ENCODE results near the gene ITM2B.
A peak's percentile ranks its signal among the peaks of the same experiment; 100 is the strongest.
"Not testable (repeated sequence)": the region's sequence is repeated elsewhere in the genome, so short reads cannot be mapped to it uniquely, and the experiment has no call there.

ITM2B gene

GRCh38 chr13:48233046-48233888 is at the start of gene ITM2B:
Gene ITM2B, plus strand, starts transcription at chr13:48233206. Its CDS starts 155 bp downstream, at chr13:48233361.
- Mint-ChIP-seq H3K4me3 (peak within 1 kb of the TSS; percentile 87), H3K4me1 (ENCODE audit: low read depth) (peaks cover 26% of the 10 kb centered on the region), H3K27ac (peak within 1 kb of the TSS; percentile 94), H3K36me3 (ENCODE audit: low read depth) (peaks cover 40% of the 10 kb centered on the region), H3K9me3 (no peaks in the 10 kb centered on the region), H3K27me3 (peaks cover 11% of the 10 kb centered on the region)
- intact Hi-C loops (cut with micrococcal nuclease): loop anchor here (1.0 to 5.0 kb wide), 4 partner anchors 38 to 106 kb away; partner anchors contain the start of gene RB1

- Mint-ChIP-seq H3K9me3 (no peaks in the 10 kb centered on the region), H3K27ac (no peak overlapping the region), H3K27me3 (no peaks in the 10 kb centered on the region), H3K4me1 (ENCODE audit: low read depth) (peaks cover 55% of the 10 kb centered on the region), H3K4me3 (no peak overlapping the region), H3K36me3 (ENCODE audit: low read depth) (no peaks in the 10 kb centered on the region)
- intact Hi-C loops (cut with micrococcal nuclease): no loop called here
Observed at GRCh38 chr13:48184260-48184659, 48.7 kb upstream of the ITM2B start.

- Mint-ChIP-seq H3K4me1 (ENCODE audit: low read depth) (peaks cover 52% of the 10 kb centered on the region), H3K36me3 (ENCODE audit: low read depth) (no peaks in the 10 kb centered on the region), H3K27me3 (no peaks in the 10 kb centered on the region), H3K9me3 (no peaks in the 10 kb centered on the region), H3K27ac (no peak overlapping the region), H3K4me3 (no peak overlapping the region)
- intact Hi-C loops (cut with micrococcal nuclease): no loop called here
Observed at GRCh38 chr13:48185018-48185417, 48.0 kb upstream of the ITM2B start.

- H3K36me3 Mint-ChIP-seq (ENCODE audit: low read depth): no peaks in the 10 kb centered on the region
- no peak overlapping the region for H3K27ac Mint-ChIP-seq
- intact Hi-C loops (cut with micrococcal nuclease): no loop called here
- peaks cover 40% of the 10 kb centered on the region for H3K4me1 Mint-ChIP-seq (ENCODE audit: low read depth)
- no peak overlapping the region for H3K4me3 Mint-ChIP-seq
- H3K27me3 Mint-ChIP-seq: no peaks in the 10 kb centered on the region
- H3K9me3 Mint-ChIP-seq: no peaks in the 10 kb centered on the region
Observed at GRCh38 chr13:48186722-48187121, 46.3 kb upstream of the ITM2B start.

- peaks cover 39% of the 10 kb centered on the region for H3K4me1 Mint-ChIP-seq (ENCODE audit: low read depth)
- H3K36me3 Mint-ChIP-seq (ENCODE audit: low read depth): no peaks in the 10 kb centered on the region
- H3K27me3 Mint-ChIP-seq: no peaks in the 10 kb centered on the region
- intact Hi-C loops (cut with micrococcal nuclease): no loop called here
- no peaks in the 10 kb centered on the region for H3K9me3 Mint-ChIP-seq
- no peak overlapping the region for H3K4me3 Mint-ChIP-seq
- peak overlapping the region; percentile 13 for H3K27ac Mint-ChIP-seq
Observed at GRCh38 chr13:48188131-48188530, 44.9 kb upstream of the ITM2B start.

GRCh38 chr13:48188601-48189000 is 44.4 kb upstream of the ITM2B start:
- intact Hi-C loops (cut with micrococcal nuclease): no loop called here
- peak overlapping the region; percentile 13 for H3K27ac Mint-ChIP-seq
- H3K36me3 Mint-ChIP-seq (ENCODE audit: low read depth): no peaks in the 10 kb centered on the region
- H3K9me3 Mint-ChIP-seq: no peaks in the 10 kb centered on the region
- H3K27me3 Mint-ChIP-seq: no peaks in the 10 kb centered on the region
- peaks cover 43% of the 10 kb centered on the region for H3K4me1 Mint-ChIP-seq (ENCODE audit: low read depth)
- no peak overlapping the region for H3K4me3 Mint-ChIP-seq

GRCh38 chr13:48189171-48189570 is 43.8 kb upstream of the ITM2B start:
- intact Hi-C loops (cut with micrococcal nuclease): no loop called here
- no peak overlapping the region for H3K4me3 Mint-ChIP-seq
- no peaks in the 10 kb centered on the region for H3K27me3 Mint-ChIP-seq
- H3K36me3 Mint-ChIP-seq (ENCODE audit: low read depth): no peaks in the 10 kb centered on the region
- peaks cover 49% of the 10 kb centered on the region for H3K4me1 Mint-ChIP-seq (ENCODE audit: low read depth)
- no peak overlapping the region for H3K27ac Mint-ChIP-seq
- H3K9me3 Mint-ChIP-seq: no peaks in the 10 kb centered on the region

- Mint-ChIP-seq H3K27ac (peak overlapping the region; percentile 83), H3K9me3 (no peaks in the 10 kb centered on the region), H3K27me3 (no peaks in the 10 kb centered on the region), H3K4me3 (no peak overlapping the region), H3K4me1 (ENCODE audit: low read depth) (peaks cover 53% of the 10 kb centered on the region), H3K36me3 (ENCODE audit: low read depth) (no peaks in the 10 kb centered on the region)
- intact Hi-C loops (cut with micrococcal nuclease): loop anchor here (5.0 kb wide), 1 partner anchor 35 kb away; no protein-coding TSS in a partner anchor
Observed at GRCh38 chr13:48192411-48192935, 40.5 kb upstream of the ITM2B start.

- H3K4me3 Mint-ChIP-seq: peak overlapping the region; percentile 20
- no peaks in the 10 kb centered on the region for H3K27me3 Mint-ChIP-seq
- intact Hi-C loops (cut with micrococcal nuclease): loop anchor here (2.0 to 5.0 kb wide), 2 partner anchors 37 to 38 kb away; partner anchors contain the start of gene ITM2B
- H3K36me3 Mint-ChIP-seq (ENCODE audit: low read depth): no peaks in the 10 kb centered on the region
- H3K27ac Mint-ChIP-seq: peak overlapping the region; percentile 83
- H3K4me1 Mint-ChIP-seq (ENCODE audit: low read depth): peaks cover 40% of the 10 kb centered on the region
- H3K9me3 Mint-ChIP-seq: no peaks in the 10 kb centered on the region
Observed at GRCh38 chr13:48194379-48194754, 38.6 kb upstream of the ITM2B start.

- Mint-ChIP-seq H3K27me3 (peaks cover 12% of the 10 kb centered on the region), H3K9me3 (no peaks in the 10 kb centered on the region), H3K4me1 (ENCODE audit: low read depth) (peaks cover 13% of the 10 kb centered on the region), H3K36me3 (ENCODE audit: low read depth) (no peaks in the 10 kb centered on the region), H3K27ac (peak overlapping the region; percentile 27), H3K4me3 (no peak overlapping the region)
- intact Hi-C loops (cut with micrococcal nuclease): no loop called here
Observed at GRCh38 chr13:48199404-48199946, 33.5 kb upstream of the ITM2B start.

GRCh38 chr13:48201044-48201443 is 32.0 kb upstream of the ITM2B start:
- Mint-ChIP-seq H3K9me3 (no peaks in the 10 kb centered on the region), H3K27me3 (peaks cover 12% of the 10 kb centered on the region), H3K4me3 (no peak overlapping the region), H3K4me1 (ENCODE audit: low read depth) (peaks cover 7% of the 10 kb centered on the region), H3K36me3 (ENCODE audit: low read depth) (no peaks in the 10 kb centered on the region), H3K27ac (no peak overlapping the region)
- intact Hi-C loops (cut with micrococcal nuclease): no loop called here

- H3K27me3 Mint-ChIP-seq; H3K36me3 Mint-ChIP-seq (ENCODE audit: low read depth); H3K4me3 Mint-ChIP-seq; intact Hi-C loops (cut with micrococcal nuclease); H3K27ac Mint-ChIP-seq: not testable (repeated sequence)
- Mint-ChIP-seq H3K9me3 (peaks cover 10% of the 10 kb centered on the region), H3K4me1 (ENCODE audit: low read depth) (peaks cover 20% of the 10 kb centered on the region)
Observed at GRCh38 chr13:48207207-48207606, 25.8 kb upstream of the ITM2B start.

GRCh38 chr13:48210178-48210577 is 22.8 kb upstream of the ITM2B start:
- no peak overlapping the region for H3K27ac Mint-ChIP-seq
- H3K36me3 Mint-ChIP-seq (ENCODE audit: low read depth): no peaks in the 10 kb centered on the region
- peaks cover 18% of the 10 kb centered on the region for H3K4me1 Mint-ChIP-seq (ENCODE audit: low read depth)

GRCh38 chr13:48214519-48215121 is 18.4 kb upstream of the ITM2B start:
- H3K4me1 Mint-ChIP-seq (ENCODE audit: low read depth): peaks cover 13% of the 10 kb centered on the region
- peaks cover 41% of the 10 kb centered on the region for H3K9me3 Mint-ChIP-seq
- no peaks in the 10 kb centered on the region for H3K27me3 Mint-ChIP-seq
- intact Hi-C loops (cut with micrococcal nuclease): no loop called here
- no peak overlapping the region for H3K27ac Mint-ChIP-seq
- H3K36me3 Mint-ChIP-seq (ENCODE audit: low read depth): peaks cover 12% of the 10 kb centered on the region
- H3K4me3 Mint-ChIP-seq: no peak overlapping the region

More at GRCh38 chr13:48210178-48210577, 22.8 kb upstream of the ITM2B start:
- Mint-ChIP-seq H3K9me3 (peaks cover 22% of the 10 kb centered on the region), H3K27me3 (no peaks in the 10 kb centered on the region), H3K4me3 (no peak overlapping the region)
- intact Hi-C loops (cut with micrococcal nuclease): no loop called here

Measured in dendritic cell treated with granulocyte-macrophage colony-stimulating factor and Interleukin-4, amounts not matched to agents 40 ng/mL and 50 ng/mL, for 4 days (primary cell).